Gastroesophageal sphincter (tissue), 4 donors: ENCODE measurements around the gene GAP43. TPM values are rescaled to one million over a fixed set of nuclear protein-coding genes. Genes with fewer than 3 reads are reported as not detected.

Source experiments
- ATAC-seq: fragments of 150-250 bp; one replicate; pipeline ENCODE4 v1.9.1; 2016; ENCODE audit warnings: mild to moderate bottlenecking, moderate library complexity
- H3K27ac ChIP-seq, 4 donors: fragments of 200-600 bp; sonication (generic) in 3 of 4; 1 replicate in 3 of 4; 2 replicates in 1 of 4; pipeline ENCODE4 v1.5.1; 2016 to 2019
- H3K27me3 ChIP-seq: fragments of 200-600 bp; sonication (generic); one replicate; pipeline ENCODE4 v1.5.1; 2019
- H3K36me3 ChIP-seq, 2 donors: fragments of 200-600 bp; sonication (generic); one replicate each; pipeline ENCODE4 v1.5.1; 2019; ENCODE audit warnings: control low read depth in 1 of 2
- H3K4me1 ChIP-seq, 3 donors: fragments of 200-600 bp; sonication (generic); 1 replicate in 2 of 3; 2 replicates in 1 of 3; pipeline ENCODE4 v1.5.1; 2016 to 2019; ENCODE audit warnings: control low read depth in 2 of 3
- H3K4me3 ChIP-seq, 2 donors: fragments of 200-600 bp; sonication (generic); one replicate each; pipeline ENCODE4 v1.5.1; 2019; ENCODE audit warnings: mild to moderate bottlenecking in 1 of 2, moderate library complexity in 1 of 2
- H3K9me3 ChIP-seq, 3 donors: fragments of 200-600 bp; sonication (generic); one replicate each; pipeline ENCODE4 v1.5.1; 2017 to 2019; ENCODE audit warnings: control low read depth in 2 of 3
- EP300 ChIP-seq: sonication (generic); formaldehyde crosslinking; IDR thresholded peaks from one replicate; pipeline ENCODE4 v1.6.1; 2017; ENCODE audit warnings: antibody characterized with exemption, mild to moderate bottlenecking
- POLR2A ChIP-seq, 2 donors: fragments of 450-650 bp; IDR thresholded peaks; one replicate each; pipeline ENCODE4 v1.6.1; 2017; ENCODE audit warnings: antibody characterized with exemption in 2 of 2, mild to moderate bottlenecking in 2 of 2, moderate library complexity in 1 of 2
- POLR2AphosphoS5 ChIP-seq: sonication (generic); formaldehyde crosslinking; IDR thresholded peaks from one replicate; pipeline ENCODE4 v1.6.1; 2017; ENCODE audit warnings: antibody characterized with exemption
- WGBS, 2 donors: methylation state at CpG; one replicate each; pipeline ENCODE4 v1.1.5; 2018; ENCODE audit warnings: low coverage in 1 of 2; 5-methylcytosine and 5-hydroxymethylcytosine counted together
- total RNA-seq, 4 donors: library from RNA; depleted of rRNA; stranded (reverse); fragments of >200 nt; gene quantifications; one replicate each; pipeline ENCODE4 v1.1.0, GENCODE V29; 2016
- TF ChIP-seq, protein P1 (sequence below), 4 experiments: fragments of 200-600 bp in 2 of 4; fragments of 450-650 bp in 2 of 4; sonication (generic) in 1 of 4; IDR thresholded peaks; one replicate each; pipeline ENCODE4 v1.5.1; 2017 to 2019; ENCODE audit warnings: antibody characterized with exemption in 4 of 4, mild to moderate bottlenecking in 2 of 4, moderate library complexity in 2 of 4

Gene GAP43
- total RNA-seq, 4 donors from 2014 or later = 0.47 to 2.7 (median 1.6) TPM

GRCh38 chr3:115617591-115617990 lies 5.7 kb upstream of the GAP43 start:
- Histone ChIP-seq H3K4me1 (no peaks in the 10 kb centered on the region), H3K27ac (no peak overlapping the region), H3K27me3 (no peaks in the 10 kb centered on the region), H3K4me3 (no peak overlapping the region), H3K9me3 (no peaks in the 10 kb centered on the region), H3K36me3 (no peaks in the 10 kb centered on the region)
- TF ChIP-seq, protein P1, sequence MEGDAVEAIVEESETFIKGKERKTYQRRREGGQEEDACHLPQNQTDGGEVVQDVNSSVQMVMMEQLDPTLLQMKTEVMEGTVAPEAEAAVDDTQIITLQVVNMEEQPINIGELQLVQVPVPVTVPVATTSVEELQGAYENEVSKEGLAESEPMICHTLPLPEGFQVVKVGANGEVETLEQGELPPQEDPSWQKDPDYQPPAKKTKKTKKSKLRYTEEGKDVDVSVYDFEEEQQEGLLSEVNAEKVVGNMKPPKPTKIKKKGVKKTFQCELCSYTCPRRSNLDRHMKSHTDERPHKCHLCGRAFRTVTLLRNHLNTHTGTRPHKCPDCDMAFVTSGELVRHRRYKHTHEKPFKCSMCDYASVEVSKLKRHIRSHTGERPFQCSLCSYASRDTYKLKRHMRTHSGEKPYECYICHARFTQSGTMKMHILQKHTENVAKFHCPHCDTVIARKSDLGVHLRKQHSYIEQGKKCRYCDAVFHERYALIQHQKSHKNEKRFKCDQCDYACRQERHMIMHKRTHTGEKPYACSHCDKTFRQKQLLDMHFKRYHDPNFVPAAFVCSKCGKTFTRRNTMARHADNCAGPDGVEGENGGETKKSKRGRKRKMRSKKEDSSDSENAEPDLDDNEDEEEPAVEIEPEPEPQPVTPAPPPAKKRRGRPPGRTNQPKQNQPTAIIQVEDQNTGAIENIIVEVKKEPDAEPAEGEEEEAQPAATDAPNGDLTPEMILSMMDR (IDR thresholded peaks at IDR 0.05) = no peak
- TF ChIP-seq EP300 (no peak), POLR2AphosphoS5 (no peak), POLR2A (IDR thresholded peaks at IDR 0.05) (no peak)
- 94 to 100% methylated on average over 1 of the region's 1 CpG for WGBS, 2 donors
- no peak for ATAC-seq

GRCh38 chr3:115624029-115624741 lies 875 bp downstream of the GAP43 start:
- H3K27ac ChIP-seq = no peak overlapping the region

GRCh38 chr3:115624901-115625300 lies 1.6 kb downstream of the GAP43 start:
- 31 to 41% methylated on average over 3 to 5 of the region's 5 CpGs for WGBS, 2 donors
- Histone ChIP-seq H3K36me3 (no peaks in the 10 kb centered on the region), H3K9me3 (no peaks in the 10 kb centered on the region), H3K4me3 (no peak overlapping the region), H3K27me3 (peaks cover 43% of the 10 kb centered on the region), H3K4me1 (peaks cover 0 to 15% (median 5%) of the 10 kb centered on the region in 3 donors), H3K27ac (no peak overlapping the region)
- TF ChIP-seq POLR2A (IDR thresholded peaks at IDR 0.05) (no peak), POLR2AphosphoS5 (no peak), EP300 (no peak)
- TF ChIP-seq, protein P1 (IDR thresholded peaks at IDR 0.05) = no peak
- ATAC-seq = no peak

More at GRCh38 chr3:115624029-115624741, 875 bp downstream of the GAP43 start:
- H3K4me1 ChIP-seq = peaks cover 0 to 15% (median 5%) of the 10 kb centered on the region in 3 donors
- peaks cover 43% of the 10 kb centered on the region for H3K27me3 ChIP-seq
- no peak for TF ChIP-seq POLR2A (IDR thresholded peaks at IDR 0.05)
- TF ChIP-seq, protein P1 (IDR thresholded peaks at IDR 0.05) = no peak
- no peak for TF ChIP-seq EP300
- TF ChIP-seq POLR2AphosphoS5 = no peak
- no peaks in the 10 kb centered on the region for H3K9me3 ChIP-seq
- H3K36me3 ChIP-seq = no peaks in the 10 kb centered on the region
- no peak for ATAC-seq
- WGBS, 2 donors = 12 to 16% methylated on average over 7 to 9 of the region's 11 CpGs
- H3K4me3 ChIP-seq = peak overlapping the region; percentile 36 to 38

GRCh38 chr3:115626006-115626409 lies 2.7 kb downstream of the GAP43 start:
- H3K36me3 ChIP-seq = no peaks in the 10 kb centered on the region
- H3K9me3 ChIP-seq = no peaks in the 10 kb centered on the region
- H3K4me1 ChIP-seq = peaks cover 0 to 15% (median 5%) of the 10 kb centered on the region in 3 donors
- no peak for ATAC-seq
- no peak for TF ChIP-seq POLR2AphosphoS5
- no peak for TF ChIP-seq POLR2A (IDR thresholded peaks at IDR 0.05)
- no peak for TF ChIP-seq EP300
- TF ChIP-seq, protein P1 (IDR thresholded peaks at IDR 0.05) = no peak
- WGBS, 2 donors = 53 to 62% methylated on average over 3 to 4 of the region's 5 CpGs
- H3K27me3 ChIP-seq = peaks cover 43% of the 10 kb centered on the region
- H3K4me3 ChIP-seq = no peak overlapping the region
- no peak overlapping the region for H3K27ac ChIP-seq

- no peak for ATAC-seq
- WGBS, 2 donors = 54 to 64% methylated on average over 2 to 3 of the region's 3 CpGs
Measured at GRCh38 chr3:115626721-115627120, 3.4 kb downstream of the GAP43 start.

More at GRCh38 chr3:115626721-115627120, 3.4 kb downstream of the GAP43 start:
- Histone ChIP-seq H3K36me3 (no peaks in the 10 kb centered on the region), H3K4me1 (peaks cover 0 to 15% (median 5%) of the 10 kb centered on the region in 3 donors), H3K27ac (no peak overlapping the region), H3K4me3 (no peak overlapping the region), H3K27me3 (peaks cover 43% of the 10 kb centered on the region), H3K9me3 (no peaks in the 10 kb centered on the region)
- TF ChIP-seq, protein P1 (IDR thresholded peaks at IDR 0.05) = no peak
- TF ChIP-seq EP300 = no peak
- no peak for TF ChIP-seq POLR2AphosphoS5
- TF ChIP-seq POLR2A (IDR thresholded peaks at IDR 0.05) = no peak
